ENCODE measurements around the gene HDAC5. TPM values are rescaled to one million over a fixed set of nuclear protein-coding genes. Genes with fewer than 3 reads are reported as not detected.
"Not testable (repeated sequence)": the region's sequence is repeated elsewhere in the genome, so short reads cannot be mapped to it uniquely, and the experiment has no call there.

The HDAC5 gene
- total RNA-seq, 1 donor from 2014 or later = 63.5 TPM

GRCh38 chr17:44113868-44114840 is 9.3 kb downstream of the HDAC5 start:
- intact Hi-C loops (cut with DNase I) = no loop called here
- ATAC-seq (no peak), DNase-seq (ENCODE audit: low spot score) (no peak)

- intact Hi-C loops (cut with DNase I) = no loop called here
- DNase-seq (ENCODE audit: low spot score) (no peak), ATAC-seq (no peak)
Measured at GRCh38 chr17:44113382-44113781, 10.1 kb downstream of the HDAC5 start.

- intact Hi-C loops (cut with DNase I) = no loop called here
- DNase-seq (ENCODE audit: low spot score) (no peak), ATAC-seq (no peak)
Measured at GRCh38 chr17:44112284-44113280, 10.9 kb downstream of the HDAC5 start.

GRCh38 chr17:44111777-44112176 is 11.7 kb downstream of the HDAC5 start:
- ATAC-seq = no peak
- intact Hi-C loops (cut with DNase I) = no loop called here
- DNase-seq (ENCODE audit: low spot score) = no peak

- DNase-seq (ENCODE audit: low spot score) = peak; percentile 99
- peak; percentile 91 for ATAC-seq
- intact Hi-C loops (cut with DNase I) = no loop called here
Measured at GRCh38 chr17:44110823-44111633, 12.4 kb downstream of the HDAC5 start.

- ATAC-seq = no peak
- intact Hi-C loops (cut with DNase I) = no loop called here
Measured at GRCh38 chr17:44110011-44110686, 13.3 kb downstream of the HDAC5 start.

GRCh38 chr17:44109312-44109630 is 14.2 kb downstream of the HDAC5 start:
- intact Hi-C loops (cut with DNase I) = no loop called here
- no peak for DNase-seq (ENCODE audit: low spot score)
- no peak for ATAC-seq

More at GRCh38 chr17:44110011-44110686, 13.3 kb downstream of the HDAC5 start:
- no peak for DNase-seq (ENCODE audit: low spot score)

- DNase-seq (ENCODE audit: low spot score) (peak; percentile 79), ATAC-seq (peak; percentile 68)
- intact Hi-C loops (cut with DNase I) = no loop called here
Measured at GRCh38 chr17:44108440-44109311, 14.8 kb downstream of the HDAC5 start.

GRCh38 chr17:44106801-44107200 is 16.6 kb downstream of the HDAC5 start:
- ATAC-seq = no peak
- intact Hi-C loops (cut with DNase I) = no loop called here
- no peak for DNase-seq (ENCODE audit: low spot score)

- intact Hi-C loops (cut with DNase I) = no loop called here
- ATAC-seq (no peak), DNase-seq (ENCODE audit: low spot score) (no peak)
Measured at GRCh38 chr17:44105941-44106340, 17.5 kb downstream of the HDAC5 start.

- intact Hi-C loops (cut with DNase I) = no loop called here
- no peak for DNase-seq (ENCODE audit: low spot score)
- no peak for ATAC-seq
Measured at GRCh38 chr17:44105483-44105882, 18.0 kb downstream of the HDAC5 start.

GRCh38 chr17:44102849-44103622 is 20.4 kb downstream of the HDAC5 start:
- DNase-seq (ENCODE audit: low spot score) (no peak), ATAC-seq (peak; percentile 46)
- intact Hi-C loops (cut with DNase I) = no loop called here

- intact Hi-C loops (cut with DNase I); ATAC-seq; DNase-seq (ENCODE audit: low spot score): not testable (repeated sequence)
Measured at GRCh38 chr17:44101858-44102257, 21.6 kb downstream of the HDAC5 start.

GRCh38 chr17:44097110-44097958 is 26.1 kb downstream of the HDAC5 start:
- no peak for DNase-seq (ENCODE audit: low spot score)
- intact Hi-C loops (cut with DNase I) = no loop called here
- no peak for ATAC-seq

- DNase-seq (ENCODE audit: low spot score) (peak; percentile 74), ATAC-seq (peak; percentile 84)
- intact Hi-C loops (cut with DNase I) = no loop called here
Measured at GRCh38 chr17:44095647-44096496, 27.6 kb downstream of the HDAC5 start.
